GM21576 (cell line): ENCODE measurements around the gene RTP5.

ENCODE experiments used
- ATAC-seq: cut with Tn5 transposase; IDR thresholded peaks from one replicate; pipeline ENCODE4 v1.9.1; 2021; ENCODE audit warnings: mild to moderate bottlenecking, moderate library complexity; ENCODE audit not compliant: unreplicated experiment

The RTP5 gene

GRCh38 chr2:241843321-241844065 is 26.0 kb upstream of the RTP5 start:
- peak; percentile 13 for ATAC-seq

- ATAC-seq = peak; percentile 47
Measured at GRCh38 chr2:241844066-241844728, 25.3 kb upstream of the RTP5 start.

- ATAC-seq = no peak
Measured at GRCh38 chr2:241844831-241845578, 24.5 kb upstream of the RTP5 start.

GRCh38 chr2:241846406-241846805 is 23.1 kb upstream of the RTP5 start:
- no peak for ATAC-seq

GRCh38 chr2:241848761-241849615 is 20.5 kb upstream of the RTP5 start:
- no peak for ATAC-seq

GRCh38 chr2:241849616-241850543 is 19.6 kb upstream of the RTP5 start:
- ATAC-seq = no peak

GRCh38 chr2:241850544-241851324 is 18.8 kb upstream of the RTP5 start:
- ATAC-seq = no peak

- ATAC-seq = no peak
Measured at GRCh38 chr2:241851325-241852115, 18.0 kb upstream of the RTP5 start.

GRCh38 chr2:241852116-241852980 is 17.2 kb upstream of the RTP5 start:
- ATAC-seq = no peak

- ATAC-seq = no peak
Measured at GRCh38 chr2:241852981-241853631, 16.4 kb upstream of the RTP5 start.

- no peak for ATAC-seq
Measured at GRCh38 chr2:241853651-241854341, 15.7 kb upstream of the RTP5 start.

GRCh38 chr2:241854342-241855244 is 14.9 kb upstream of the RTP5 start:
- no peak for ATAC-seq

- no peak for ATAC-seq
Measured at GRCh38 chr2:241855245-241855887, 14.2 kb upstream of the RTP5 start.

- no peak for ATAC-seq
Measured at GRCh38 chr2:241855888-241856422, 13.6 kb upstream of the RTP5 start.
